Activated CD4-positive, alpha-beta T cell treated with anti-CD3 and anti-CD28 coated beads, Interleukin-2, amount 50 U/mL, for 16 hours (primary cell): ENCODE data around the gene ITPR1.
A peak's percentile ranks its signal among the peaks of the same experiment; 100 is the strongest.
"Not testable (repeated sequence)": the region's sequence is repeated elsewhere in the genome, so short reads cannot be mapped to it uniquely, and the experiment has no call there.

Experiments used
- DNase-seq: peaks from one replicate; pipeline ENCODE4 v3.0.0-alpha.2; 2020

ITPR1 gene

DNA sequence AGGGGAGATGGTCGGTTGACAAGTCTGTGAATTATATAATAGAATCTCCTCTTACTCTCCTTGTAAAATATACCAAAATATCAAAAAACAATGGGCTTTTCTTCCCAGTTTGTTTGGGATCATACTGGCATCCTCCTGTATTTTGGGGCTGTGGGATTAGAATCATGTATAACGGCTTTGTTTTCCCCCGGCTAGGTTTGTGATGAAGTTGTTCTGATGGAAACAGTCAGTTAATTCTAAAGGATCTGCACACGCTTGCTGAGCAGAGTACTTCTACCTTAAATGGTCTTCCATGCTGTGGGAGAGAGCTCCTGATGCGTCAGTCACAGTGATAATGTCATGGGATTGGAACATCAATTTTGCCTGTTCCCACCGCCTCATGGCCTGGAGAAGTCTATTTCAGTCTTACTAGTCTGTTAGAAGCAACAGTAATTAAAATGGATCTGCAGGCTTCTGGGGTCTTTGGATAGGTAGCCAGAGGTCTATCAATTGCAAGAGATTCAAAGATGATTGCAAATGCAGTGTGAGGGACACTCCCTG lies 81.3 kb downstream of the ITPR1 start:
- no peak for DNase-seq

DNA sequence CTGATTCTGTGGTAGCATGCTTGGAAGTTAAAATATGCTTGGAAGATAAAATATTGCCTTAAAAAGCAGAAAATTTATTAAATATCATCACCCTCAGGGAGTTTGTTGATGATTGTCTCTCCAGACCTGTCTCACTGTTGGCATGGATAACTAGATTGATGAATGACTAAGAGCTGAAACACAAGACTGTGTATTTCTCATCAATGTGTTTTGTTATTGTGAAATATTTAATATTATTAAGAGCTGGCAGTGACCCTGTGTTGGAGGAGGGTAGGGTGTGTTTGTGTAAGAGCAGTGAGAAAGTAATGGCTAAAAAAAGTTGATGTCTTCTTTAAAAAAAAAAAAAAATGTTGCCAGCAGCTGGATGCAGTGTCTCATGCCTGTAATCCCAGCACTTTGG lies 82.2 kb downstream of the ITPR1 start:
- DNase-seq = no peak

DNA sequence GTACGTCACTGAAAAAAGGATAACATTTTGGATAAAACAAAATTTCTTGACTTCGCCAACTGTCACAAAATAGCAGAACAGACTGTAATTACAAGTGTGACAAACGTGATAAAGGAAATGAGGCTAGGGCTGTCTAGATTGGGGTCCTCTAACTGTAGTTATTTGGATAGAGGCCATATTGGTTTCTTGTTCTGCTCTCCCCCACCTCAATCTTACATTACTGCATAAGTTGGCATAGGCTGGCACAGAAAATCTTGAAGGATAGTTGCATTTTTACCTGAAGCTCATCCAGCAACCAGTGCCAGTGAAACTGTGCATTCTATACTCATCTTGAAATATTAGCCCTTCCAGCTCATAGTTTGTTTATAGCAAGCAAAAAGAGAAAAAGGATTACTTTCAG lies 84.6 kb downstream of the ITPR1 start:
- no peak for DNase-seq

GRCh38 chr3:4580346-4581123 lies 87.4 kb downstream of the ITPR1 start:
- no peak for DNase-seq

GRCh38 chr3:4581124-4581424 lies 87.9 kb downstream of the ITPR1 start:
- no peak for DNase-seq

DNA sequence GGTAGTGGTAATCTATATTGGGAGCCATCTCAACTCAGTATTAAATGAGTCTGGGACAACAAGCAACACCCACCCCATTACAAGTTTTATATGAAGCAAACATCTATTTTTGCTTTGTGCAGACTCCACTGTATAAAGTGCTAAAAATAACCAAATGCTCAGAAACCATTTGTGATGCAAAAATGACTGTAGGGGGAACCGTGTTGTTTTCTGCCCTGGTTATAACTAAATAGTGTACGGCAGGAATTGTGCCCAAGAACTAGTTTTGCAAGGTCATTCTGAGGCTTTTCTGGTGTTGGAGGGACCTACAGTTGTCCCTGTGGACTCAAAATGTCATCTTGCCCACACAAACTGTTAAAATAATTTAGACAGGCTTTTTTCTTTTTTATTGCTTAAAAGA lies 88.3 kb downstream of the ITPR1 start:
- no peak for DNase-seq

- no peak for DNase-seq
These were observed 88.9 kb downstream of the ITPR1 start for GRCh38 chr3:4581920-4582611.

DNA sequence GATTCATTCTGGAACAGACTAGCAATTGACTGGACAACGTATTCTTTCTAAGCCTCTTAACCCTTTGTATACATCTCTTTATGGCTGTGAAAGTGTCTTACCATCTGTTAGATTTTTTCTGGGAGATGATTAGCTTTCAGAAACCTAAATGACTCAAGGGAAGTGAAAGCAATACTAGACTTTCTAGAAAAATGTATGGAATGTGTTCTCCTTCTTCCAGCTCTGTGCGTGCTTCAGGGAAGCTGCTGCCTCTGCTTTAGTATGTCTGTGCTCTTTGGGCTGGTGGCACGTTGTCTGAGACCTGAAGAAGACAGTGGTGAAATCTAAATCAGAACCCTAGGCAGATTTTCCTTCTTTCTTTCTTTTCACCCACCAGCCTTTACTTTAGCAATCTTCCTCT lies 89.5 kb downstream of the ITPR1 start:
- DNase-seq = no peak

- DNase-seq = no peak
These were observed 90.3 kb downstream of the ITPR1 start for GRCh38 chr3:4583416-4583815.

DNA sequence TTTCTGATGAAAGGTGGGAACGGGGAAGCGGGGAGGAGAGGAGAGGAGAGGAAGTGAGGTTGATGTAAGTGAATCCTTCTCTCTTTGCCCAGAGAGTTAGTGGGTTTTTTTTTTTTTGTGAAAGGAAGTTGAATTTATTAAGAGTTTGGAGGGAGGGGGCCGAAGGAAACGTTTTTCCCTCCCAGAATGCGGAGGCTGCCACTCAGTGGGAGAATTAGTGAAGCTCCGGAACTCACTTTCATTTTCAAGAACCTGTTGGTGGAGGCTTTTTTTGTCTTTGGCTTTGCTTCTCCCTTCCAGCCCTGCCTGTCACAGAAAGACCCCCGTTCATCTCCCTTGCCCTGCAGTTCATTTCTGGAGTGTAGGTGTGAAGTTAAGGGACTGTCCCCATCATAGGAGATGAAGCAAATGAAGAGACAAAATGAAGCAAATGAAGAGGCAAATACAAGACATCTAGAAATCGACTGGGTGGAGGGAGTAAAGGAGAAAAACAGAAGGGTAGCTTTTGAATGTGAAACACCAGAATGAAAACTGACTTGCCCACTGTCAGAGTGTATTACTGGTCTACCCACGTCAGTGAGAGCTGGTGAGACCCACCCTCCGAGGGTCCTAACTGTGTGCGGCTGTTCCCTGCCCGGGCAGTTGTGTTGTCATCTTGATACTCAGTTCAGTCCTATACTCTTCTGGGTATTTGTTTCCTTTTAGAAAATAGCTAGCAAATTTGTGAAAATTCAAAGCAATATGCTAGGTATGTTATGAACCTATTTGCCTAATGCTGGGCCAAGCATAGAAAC lies 91.5 kb downstream of the ITPR1 start:
- DNase-seq = peak; percentile 46

DNA sequence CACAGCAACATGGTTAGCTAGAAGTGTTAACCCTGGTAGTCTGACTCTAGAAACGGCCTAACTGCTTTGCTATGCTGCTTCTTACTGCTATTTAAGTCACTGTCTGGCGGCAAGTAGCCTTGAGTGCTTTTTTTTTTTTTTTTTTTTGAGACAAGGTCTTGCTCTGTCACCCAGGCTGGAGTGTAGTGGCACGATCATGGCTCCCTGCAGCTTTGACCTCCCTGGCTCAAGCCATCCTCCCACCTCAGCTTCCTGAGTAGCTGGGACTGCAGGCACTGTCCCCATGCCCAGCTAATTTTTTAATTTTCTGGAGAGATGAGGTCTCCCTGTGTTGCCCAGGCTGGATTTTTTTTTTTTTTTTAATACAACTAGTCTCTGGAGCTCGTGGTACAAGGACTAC lies 93.2 kb downstream of the ITPR1 start:
- no peak for DNase-seq

- peak; percentile 68 for DNase-seq
These were observed 94.1 kb downstream of the ITPR1 start for GRCh38 chr3:4587061-4587837.

GRCh38 chr3:4587838-4588105 lies 94.6 kb downstream of the ITPR1 start:
- DNase-seq = no peak

DNA sequence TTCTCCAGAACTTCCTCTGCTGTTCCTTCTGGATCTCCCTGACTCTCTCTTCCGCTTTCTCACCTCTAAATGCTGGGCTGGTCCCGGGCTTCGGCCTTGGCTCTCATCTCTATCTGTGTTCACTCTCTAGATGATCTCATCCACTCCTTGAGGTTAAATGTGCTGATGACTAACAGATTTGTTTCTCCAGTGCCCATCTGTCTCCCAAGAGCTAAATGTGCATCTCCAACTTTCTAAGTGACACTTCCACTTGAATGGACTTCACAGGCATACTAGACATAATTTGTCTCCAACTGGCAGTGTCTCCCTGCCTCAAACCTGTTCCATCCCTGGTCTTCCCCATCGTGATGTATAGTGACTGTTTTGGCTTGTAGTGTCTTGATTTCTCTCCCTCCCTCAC lies 95.3 kb downstream of the ITPR1 start:
- DNase-seq = peak; percentile 33

DNA sequence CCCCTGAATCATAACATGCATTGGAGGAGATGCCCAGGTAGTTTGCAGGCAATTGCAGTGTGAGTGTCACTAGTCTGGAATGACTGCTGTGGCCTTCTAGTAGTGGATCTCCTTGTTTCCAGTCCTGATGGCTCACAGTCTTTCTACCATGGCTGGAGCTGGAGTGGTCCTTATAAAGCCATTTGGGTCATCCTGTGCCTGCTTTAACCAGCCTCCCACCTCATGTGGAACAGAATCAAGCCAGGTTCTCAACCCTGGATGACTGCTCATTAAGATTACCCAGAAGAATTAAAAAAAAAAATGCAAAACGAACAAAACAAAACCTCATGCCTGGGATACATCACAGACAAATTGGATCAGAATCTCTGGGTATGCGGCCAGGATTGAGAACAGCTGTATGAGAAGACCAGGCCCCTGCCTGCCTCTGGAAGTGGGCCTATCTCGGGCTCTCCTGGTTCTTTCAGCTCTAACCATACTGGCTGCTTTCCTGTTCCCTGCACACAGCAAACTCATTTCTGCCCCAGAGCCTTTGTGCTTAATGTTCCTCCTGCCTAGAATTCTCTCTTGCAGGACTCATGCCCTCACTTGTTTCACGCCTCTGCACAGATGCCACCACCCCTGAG lies 96.4 kb downstream of the ITPR1 start:
- no peak for DNase-seq

- not testable (repeated sequence) for DNase-seq
These were observed 97.7 kb downstream of the ITPR1 start for GRCh38 chr3:4590849-4591248.

- DNase-seq = no peak
These were observed 98.5 kb downstream of the ITPR1 start for GRCh38 chr3:4591669-4592068.

DNA sequence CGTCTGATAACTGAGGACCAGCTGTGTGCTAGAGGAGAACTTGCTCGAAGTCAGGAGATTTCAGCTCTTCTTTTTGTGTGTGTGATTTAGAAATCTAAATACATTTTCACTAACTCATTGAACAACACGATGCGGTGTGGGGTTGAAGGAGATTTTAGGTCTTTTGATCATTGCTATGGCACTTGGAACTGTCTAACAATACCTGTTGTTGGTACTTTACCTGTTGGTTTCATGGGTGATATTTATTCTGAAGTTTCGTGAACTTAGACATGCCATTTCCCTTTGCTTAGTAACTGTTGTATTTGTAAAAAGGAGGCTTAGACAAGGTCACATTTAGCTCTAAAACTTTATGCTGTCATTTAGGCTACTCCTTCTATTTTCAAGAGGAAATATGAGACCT lies 99.9 kb downstream of the ITPR1 start:
- no peak for DNase-seq

GRCh38 chr3:4595710-4596113 lies 102.6 kb downstream of the ITPR1 start:
- DNase-seq = no peak

- no peak for DNase-seq
These were observed 103.5 kb downstream of the ITPR1 start for GRCh38 chr3:4596612-4597011.

GRCh38 chr3:4597208-4597985 lies 104.2 kb downstream of the ITPR1 start:
- no peak for DNase-seq

- not testable (repeated sequence) for DNase-seq
These were observed 105.1 kb downstream of the ITPR1 start for GRCh38 chr3:4598232-4598631.
